CD4-positive, alpha-beta T cell treated with Interleukin-1 beta for 1 hour (primary cell): ENCODE results near the gene OPALIN.

Experiments
- DNase-seq, 2 donors: peaks; one replicate each; pipeline ENCODE4 v3.0.0-alpha.2; 2020 to 2022

The OPALIN gene

GRCh38 chr10:96295475-96295874 is 63.3 kb downstream of the OPALIN start:
- DNase-seq: no peak
